Mononuclear cell (primary cell): Measurements from ENCODE around the gene FEV. TPM values are rescaled to one million over a fixed set of nuclear protein-coding genes. Genes with fewer than 3 reads are reported as not detected.

ENCODE experiments used
- H3K27me3 ChIP-seq: 2 replicates; pipeline ENCODE4 v1.6.0; 2011; ENCODE audit warnings: low read length, control low read depth; ENCODE audit not compliant: insufficient read depth
- H3K4me1 ChIP-seq: 2 replicates; pipeline ENCODE4 v1.5.1; 2011; ENCODE audit warnings: mild to moderate bottlenecking, low read length, control low read depth; ENCODE audit not compliant: insufficient read depth
- H3K4me3 ChIP-seq: 2 replicates; pipeline ENCODE4 v1.5.1; 2011; ENCODE audit warnings: mild to moderate bottlenecking, low read length, moderate library complexity
- H3K9me3 ChIP-seq: 2 replicates; pipeline ENCODE4 v1.5.1; 2011; ENCODE audit warnings: low read depth, mild to moderate bottlenecking, control low read depth, low read length
- total RNA-seq: library from RNA; depleted of rRNA; stranded (reverse); fragments of >200 nt; gene quantifications from one replicate; pipeline ENCODE4 v1.2.3, GENCODE V29; 2012

The FEV gene
- total RNA-seq, 1 donor: not detected

- Histone ChIP-seq H3K4me1 (peaks cover 9% of the 10 kb centered on the region), H3K9me3 (no peaks in the 10 kb centered on the region), H3K27me3 (peaks cover 92% of the 10 kb centered on the region), H3K4me3 (no peak overlapping the region)
Observed at GRCh38 chr2:218990612-218991011, 5.6 kb upstream of the FEV start.

- Histone ChIP-seq H3K4me1 (peaks cover 9% of the 10 kb centered on the region), H3K4me3 (no peak overlapping the region), H3K9me3 (no peaks in the 10 kb centered on the region), H3K27me3 (peaks cover 89% of the 10 kb centered on the region)
Observed at GRCh38 chr2:218990052-218990451, 5.1 kb upstream of the FEV start.

- Histone ChIP-seq H3K27me3 (peaks cover 88% of the 10 kb centered on the region), H3K4me3 (no peak overlapping the region), H3K4me1 (peaks cover 16% of the 10 kb centered on the region), H3K9me3 (no peaks in the 10 kb centered on the region)
Observed at GRCh38 chr2:218988650-218989049, 3.7 kb upstream of the FEV start.

- H3K4me1 ChIP-seq: peaks cover 11% of the 10 kb centered on the region
- peaks cover 88% of the 10 kb centered on the region for H3K27me3 ChIP-seq
- H3K4me3 ChIP-seq: no peak overlapping the region
- H3K9me3 ChIP-seq: no peaks in the 10 kb centered on the region
Observed at GRCh38 chr2:218988164-218988563, 3.2 kb upstream of the FEV start.

GRCh38 chr2:218986148-218986761 is 1.3 kb upstream of the FEV start:
- Histone ChIP-seq H3K4me1 (peaks cover 22% of the 10 kb centered on the region), H3K9me3 (no peaks in the 10 kb centered on the region), H3K27me3 (peaks cover 84% of the 10 kb centered on the region), H3K4me3 (no peak overlapping the region)

- Histone ChIP-seq H3K9me3 (no peaks in the 10 kb centered on the region), H3K4me3 (no peak overlapping the region), H3K27me3 (peaks cover 83% of the 10 kb centered on the region), H3K4me1 (peaks cover 28% of the 10 kb centered on the region)
Observed at GRCh38 chr2:218985325-218986091, 524 bp upstream of the FEV start.

- Histone ChIP-seq H3K4me1 (peaks cover 33% of the 10 kb centered on the region), H3K27me3 (peaks cover 80% of the 10 kb centered on the region), H3K4me3 (no peak overlapping the region), H3K9me3 (no peaks in the 10 kb centered on the region)
Observed at GRCh38 chr2:218984239-218985020, 554 bp downstream of the FEV start.

GRCh38 chr2:218983934-218984238 is 1.1 kb downstream of the FEV start:
- no peak overlapping the region for H3K4me3 ChIP-seq
- peaks cover 75% of the 10 kb centered on the region for H3K27me3 ChIP-seq
- H3K4me1 ChIP-seq: peaks cover 33% of the 10 kb centered on the region
- H3K9me3 ChIP-seq: no peaks in the 10 kb centered on the region

GRCh38 chr2:218983263-218983933 is 1.6 kb downstream of the FEV start:
- Histone ChIP-seq H3K27me3 (peaks cover 73% of the 10 kb centered on the region), H3K4me3 (no peak overlapping the region), H3K4me1 (peaks cover 33% of the 10 kb centered on the region), H3K9me3 (no peaks in the 10 kb centered on the region)

- Histone ChIP-seq H3K4me3 (no peak overlapping the region), H3K4me1 (peaks cover 33% of the 10 kb centered on the region), H3K9me3 (no peaks in the 10 kb centered on the region), H3K27me3 (peaks cover 71% of the 10 kb centered on the region)
Observed at GRCh38 chr2:218982586-218983262, 2.3 kb downstream of the FEV start.

- no peaks in the 10 kb centered on the region for H3K9me3 ChIP-seq
- peaks cover 33% of the 10 kb centered on the region for H3K4me1 ChIP-seq
- peaks cover 73% of the 10 kb centered on the region for H3K27me3 ChIP-seq
- no peak overlapping the region for H3K4me3 ChIP-seq
Observed at GRCh38 chr2:218981881-218982585, 3.0 kb downstream of the FEV start.

GRCh38 chr2:218981390-218981880 is 3.5 kb downstream of the FEV start:
- H3K4me3 ChIP-seq: no peak overlapping the region

GRCh38 chr2:218980735-218981389 is 4.1 kb downstream of the FEV start:
- Histone ChIP-seq H3K4me3 (no peak overlapping the region), H3K9me3 (no peaks in the 10 kb centered on the region), H3K27me3 (peaks cover 67% of the 10 kb centered on the region), H3K4me1 (peaks cover 33% of the 10 kb centered on the region)

More at GRCh38 chr2:218981390-218981880, 3.5 kb downstream of the FEV start:
- Histone ChIP-seq H3K27me3 (peaks cover 73% of the 10 kb centered on the region), H3K9me3 (no peaks in the 10 kb centered on the region), H3K4me1 (peaks cover 33% of the 10 kb centered on the region)
